Ectodermal cell (in vitro differentiated cells): Measurements from ENCODE around the gene SDK1. TPM values are rescaled to one million over a fixed set of nuclear protein-coding genes. Genes with fewer than 3 reads are reported as not detected.

Source experiments
- H3K27ac ChIP-seq: 2 replicates; pipeline ENCODE4 v1.7.0; 2013; ENCODE audit warnings: mild to moderate bottlenecking, low read depth, low read length; ENCODE audit not compliant: insufficient read depth, poor library complexity, severe bottlenecking
- H3K27me3 ChIP-seq: 2 replicates; pipeline ENCODE4 v1.7.0; 2013; ENCODE audit warnings: mild to moderate bottlenecking, low read length; ENCODE audit not compliant: insufficient read depth, control insufficient read depth, poor library complexity, severe bottlenecking
- H3K36me3 ChIP-seq: one replicate; pipeline ENCODE4 v1.7.0; 2013; ENCODE audit warnings: low read length; ENCODE audit not compliant: control insufficient read depth, insufficient read depth
- H3K4me1 ChIP-seq: one replicate; pipeline ENCODE4 v1.7.0; 2013; ENCODE audit warnings: low read length; ENCODE audit not compliant: control insufficient read depth, insufficient read depth
- H3K4me3 ChIP-seq: 2 replicates; pipeline ENCODE4 v1.7.0; 2013; ENCODE audit warnings: low read depth, low read length, control low read depth; ENCODE audit not compliant: insufficient read depth
- H3K9me3 ChIP-seq: 2 replicates; pipeline ENCODE4 v1.7.0; 2013; ENCODE audit warnings: mild to moderate bottlenecking, low read length, moderate library complexity; ENCODE audit not compliant: control insufficient read depth
- WGBS, 2 experiments: methylation state at CpG; one replicate each; pipeline ENCODE4 v1.1.7; 2013; ENCODE audit warnings: missing lambda C conversion rate in 2 of 2; 5-methylcytosine and 5-hydroxymethylcytosine counted together
- polyA plus RNA-seq, 4 experiments: library from polyadenylated mRNA; stranded (reverse); fragments of 50-300 nt; gene quantifications; one replicate each; pipeline ENCODE4 v1.2.3, GENCODE V29; 2013

Gene SDK1
- polyA plus RNA-seq (2013, experiment 1 of 4), result 4.2 TPM
- polyA plus RNA-seq (2013, experiment 2 of 4), result 6.2 TPM
- polyA plus RNA-seq (2013, experiment 3 of 4), result 3.6 TPM
- polyA plus RNA-seq (2013, experiment 4 of 4), result 4.1 TPM

- Histone ChIP-seq H3K9me3 (no peaks in the 10 kb centered on the region), H3K27ac (no peak within 1 kb of the TSS), H3K4me3 (peak within 1 kb of the TSS; percentile 53), H3K36me3 (no peaks in the 10 kb centered on the region), H3K27me3 (peaks cover 39% of the 10 kb centered on the region), H3K4me1 (no peaks in the 10 kb centered on the region)
- WGBS, 2 experiments, result 1% methylated on average over 119 of the region's 119 CpGs
Measured at GRCh38 chr7:3300651-3301448, at the start of gene SDK1. Gene SDK1 (plus strand): TSS chr7:3301252. CDS start chr7:3301587, 335 bp downstream.

GRCh38 chr7:3254718-3255117 lies 46.3 kb upstream of the SDK1 start:
- Histone ChIP-seq H3K4me1 (peaks cover 4% of the 10 kb centered on the region), H3K27ac (no peak overlapping the region), H3K27me3 (no peaks in the 10 kb centered on the region), H3K9me3 (no peaks in the 10 kb centered on the region), H3K36me3 (no peaks in the 10 kb centered on the region), H3K4me3 (no peak overlapping the region)
- 88 to 93% methylated on average over 6 of the region's 6 CpGs for WGBS, 2 experiments

DNA sequence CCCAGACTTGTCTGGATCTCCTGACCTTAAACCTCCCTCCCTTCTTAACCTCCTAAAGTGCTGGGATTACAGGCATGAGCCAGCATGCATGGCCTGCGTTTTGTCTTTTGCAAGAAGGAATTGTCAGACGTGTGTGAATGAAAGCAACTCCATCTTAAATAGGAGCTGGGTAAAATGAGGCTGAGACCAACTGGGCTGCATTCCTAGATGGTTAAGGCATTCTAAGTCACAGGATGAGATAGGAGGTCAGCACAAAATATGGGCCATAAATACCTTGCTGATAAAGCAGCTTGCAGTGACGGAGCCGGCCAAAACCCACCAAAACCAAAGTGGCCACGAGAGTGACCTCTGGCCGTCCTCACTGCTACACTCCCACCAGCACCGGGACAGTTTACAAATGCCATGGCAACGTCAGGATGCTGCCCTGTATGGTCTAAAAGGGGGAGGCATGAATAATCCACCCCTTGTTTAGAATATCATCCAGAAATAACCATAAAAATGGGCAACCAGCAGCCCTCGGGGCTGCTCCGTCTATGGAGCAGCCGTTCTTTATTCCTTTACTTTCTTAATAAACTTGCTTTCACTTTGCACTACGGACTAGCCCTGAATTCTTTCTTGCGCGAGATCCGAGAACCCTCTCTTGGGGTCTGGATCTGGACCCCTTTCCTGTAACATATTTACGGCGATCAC lies 41.2 kb upstream of the SDK1 start:
- Histone ChIP-seq H3K27me3 (no peaks in the 10 kb centered on the region), H3K27ac (no peak overlapping the region)

GRCh38 chr7:3260401-3260715 lies 40.7 kb upstream of the SDK1 start:
- H3K27ac ChIP-seq, result no peak overlapping the region
- 83 to 84% methylated on average over 10 of the region's 10 CpGs for WGBS, 2 experiments
- H3K27me3 ChIP-seq, result no peaks in the 10 kb centered on the region
- H3K4me1 ChIP-seq, result peaks cover 16% of the 10 kb centered on the region
- no peak overlapping the region for H3K4me3 ChIP-seq
- H3K9me3 ChIP-seq, result no peaks in the 10 kb centered on the region
- no peaks in the 10 kb centered on the region for H3K36me3 ChIP-seq

More for the DNA sequence above, 41.2 kb upstream of the SDK1 start:
- WGBS, 2 experiments, result 88 to 89% methylated on average over 17 of the region's 17 CpGs
- Histone ChIP-seq H3K36me3 (no peaks in the 10 kb centered on the region), H3K4me3 (no peak overlapping the region), H3K9me3 (no peaks in the 10 kb centered on the region), H3K4me1 (peaks cover 16% of the 10 kb centered on the region)

DNA sequence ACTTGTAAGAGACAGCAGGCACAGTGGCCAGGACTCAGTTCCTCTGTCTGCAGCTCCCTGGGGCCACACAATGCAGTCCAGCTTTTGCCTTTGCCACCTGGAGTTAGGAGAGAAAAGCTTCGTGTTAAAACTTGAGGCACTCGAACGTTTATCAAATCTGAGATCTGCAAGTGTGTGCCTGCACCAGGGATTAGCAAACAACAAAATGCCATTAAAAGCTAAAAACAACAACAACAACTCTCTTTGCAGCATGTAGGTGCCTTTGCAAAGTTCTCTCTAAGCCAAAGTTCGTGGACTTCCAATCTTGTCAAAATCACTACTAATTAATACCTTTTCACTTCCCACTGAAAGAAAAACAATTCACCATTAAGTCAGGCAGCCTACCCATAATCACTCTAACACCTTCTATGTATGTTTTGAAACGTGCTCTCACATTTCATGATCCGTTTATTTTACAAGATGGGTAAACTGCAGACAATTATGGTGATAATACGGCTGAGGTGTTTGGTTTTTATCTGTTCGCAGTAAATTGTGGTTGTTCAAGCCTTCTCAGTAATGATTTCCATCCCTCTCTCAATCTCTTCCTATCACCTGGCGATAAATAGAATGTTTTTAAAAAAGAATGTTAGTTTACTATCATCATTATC lies 36.2 kb upstream of the SDK1 start:
- Histone ChIP-seq H3K4me1 (peaks cover 11% of the 10 kb centered on the region), H3K36me3 (no peaks in the 10 kb centered on the region), H3K27ac (no peak overlapping the region), H3K9me3 (no peaks in the 10 kb centered on the region), H3K4me3 (no peak overlapping the region), H3K27me3 (no peaks in the 10 kb centered on the region)
- WGBS, 2 experiments, result 68 to 73% methylated on average over 7 to 8 of the region's 9 CpGs

- no peak overlapping the region for H3K27ac ChIP-seq
- no peaks in the 10 kb centered on the region for H3K9me3 ChIP-seq
- peaks cover 6% of the 10 kb centered on the region for H3K4me1 ChIP-seq
- no peaks in the 10 kb centered on the region for H3K27me3 ChIP-seq
- 90 to 91% methylated on average over 8 of the region's 8 CpGs for WGBS, 2 experiments
- H3K4me3 ChIP-seq, result no peak overlapping the region
- H3K36me3 ChIP-seq, result no peaks in the 10 kb centered on the region
Measured at GRCh38 chr7:3265388-3265787, 35.7 kb upstream of the SDK1 start.

DNA sequence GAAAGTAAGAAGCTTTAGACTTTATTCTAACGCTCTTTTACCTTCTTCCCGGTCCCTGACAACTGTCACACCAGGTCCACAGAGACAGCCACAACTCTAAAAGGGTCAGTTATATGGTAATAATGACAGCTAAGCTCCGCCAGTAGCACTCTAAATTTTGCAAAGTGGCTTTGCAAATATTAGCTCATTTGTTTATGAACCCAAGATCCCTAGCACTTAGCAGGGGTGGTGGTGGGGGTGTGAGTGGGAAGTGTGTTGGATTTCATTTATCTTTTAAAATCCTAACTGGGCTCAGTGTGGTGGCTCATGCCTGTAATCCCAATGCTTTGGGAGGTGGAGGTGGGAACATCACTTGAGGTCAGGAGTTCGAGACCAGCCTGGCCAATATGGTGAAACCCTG lies 34.8 kb upstream of the SDK1 start:
- no peak overlapping the region for H3K4me3 ChIP-seq
- no peaks in the 10 kb centered on the region for H3K36me3 ChIP-seq
- no peaks in the 10 kb centered on the region for H3K27me3 ChIP-seq
- no peak overlapping the region for H3K27ac ChIP-seq
- peaks cover 4% of the 10 kb centered on the region for H3K4me1 ChIP-seq
- 86 to 88% methylated on average over 4 of the region's 4 CpGs for WGBS, 2 experiments
- H3K9me3 ChIP-seq, result no peaks in the 10 kb centered on the region

DNA sequence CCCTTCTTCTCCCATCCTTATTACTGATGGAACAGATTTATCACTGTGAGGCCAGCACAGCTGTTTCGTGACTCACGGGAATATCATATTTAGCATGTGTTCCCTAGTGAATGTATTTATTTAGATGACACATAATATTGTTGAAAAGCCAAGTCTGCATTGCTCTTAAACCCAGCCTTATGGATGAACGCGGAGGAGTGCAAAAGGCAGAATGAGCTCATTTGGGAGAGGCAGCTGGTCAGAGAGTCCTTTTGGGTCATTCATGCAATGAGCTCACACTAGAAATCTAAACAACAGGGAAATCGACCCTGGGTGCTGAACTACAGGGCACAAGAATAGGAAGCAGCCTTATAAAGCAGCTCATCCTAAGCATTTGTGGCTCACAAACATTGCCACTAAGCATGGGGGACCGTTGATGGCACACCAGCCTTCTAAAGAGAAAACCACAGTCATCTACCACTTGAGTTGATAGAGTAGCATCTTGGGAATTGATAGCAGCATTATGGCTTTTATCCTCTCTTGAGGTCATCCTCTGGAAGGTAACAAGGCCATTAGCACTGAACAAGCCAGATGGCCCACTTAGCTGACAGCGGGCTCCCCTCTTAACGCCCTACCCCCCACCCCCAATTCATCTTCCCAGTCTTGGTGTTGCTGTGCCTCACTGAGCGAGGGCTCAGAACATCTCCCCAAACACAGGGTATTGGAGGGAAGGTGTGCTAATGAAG lies 32.9 kb upstream of the SDK1 start:
- Histone ChIP-seq H3K4me3 (no peak overlapping the region), H3K27me3 (no peaks in the 10 kb centered on the region), H3K9me3 (no peaks in the 10 kb centered on the region), H3K4me1 (peaks cover 4% of the 10 kb centered on the region), H3K27ac (no peak overlapping the region), H3K36me3 (no peaks in the 10 kb centered on the region)
- 93% methylated on average over 8 to 9 of the region's 9 CpGs for WGBS, 2 experiments

DNA sequence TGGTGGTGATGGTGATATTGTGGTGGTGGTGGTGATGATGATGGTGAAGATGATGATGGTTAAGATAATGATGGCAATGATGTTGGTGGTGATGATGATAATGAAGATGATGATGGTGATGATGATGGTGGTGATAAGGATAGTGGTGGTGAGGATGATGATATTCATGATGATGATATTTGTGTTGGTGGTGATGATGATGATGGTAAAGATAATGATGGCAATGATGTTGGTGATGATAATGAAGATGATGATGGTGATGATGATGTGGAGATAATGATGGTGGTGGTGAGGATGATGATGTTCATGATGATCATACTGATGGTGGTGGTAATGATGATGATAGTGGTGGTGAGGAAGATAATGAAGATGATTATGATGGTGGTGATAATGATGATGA lies 30.7 kb upstream of the SDK1 start:
- H3K27me3 ChIP-seq, result no peaks in the 10 kb centered on the region
- H3K36me3 ChIP-seq, result no peaks in the 10 kb centered on the region
- no peak overlapping the region for H3K27ac ChIP-seq
- H3K4me1 ChIP-seq, result no peaks in the 10 kb centered on the region
- H3K4me3 ChIP-seq, result no peak overlapping the region
- H3K9me3 ChIP-seq, result no peaks in the 10 kb centered on the region

- Histone ChIP-seq H3K4me3 (no peak overlapping the region), H3K4me1 (no peaks in the 10 kb centered on the region), H3K9me3 (no peaks in the 10 kb centered on the region), H3K27ac (no peak overlapping the region), H3K36me3 (no peaks in the 10 kb centered on the region), H3K27me3 (no peaks in the 10 kb centered on the region)
- WGBS, 2 experiments, result 94 to 96% methylated on average over 2 of the region's 2 CpGs
Measured at GRCh38 chr7:3271298-3271697, 29.8 kb upstream of the SDK1 start.
